Superior temporal gyrus (tissue), 1 donor: ENCODE data around the gene USP46.
A peak's percentile ranks its signal among the peaks of the same experiment; 100 is the strongest.

Experiments used
- DNase-seq: peaks from one replicate; pipeline ENCODE4 v3.0.0-alpha.2; 2016; ENCODE audit errors: extremely low spot score

USP46 gene

GRCh38 chr4:52659001-52659721, at the start of gene USP46:
Gene USP46 (minus strand): TSS chr4:52659301. CDS start chr4:52659150, 151 bp downstream.
- DNase-seq = peak; percentile 66

- DNase-seq = no peak
Observed at GRCh38 chr4:52704661-52705060, 45.6 kb upstream of the USP46 start.

GRCh38 chr4:52704133-52704532, 45.0 kb upstream of the USP46 start:
- DNase-seq = no peak

- no peak for DNase-seq
Observed at GRCh38 chr4:52701207-52701606, 42.1 kb upstream of the USP46 start.

- no peak for DNase-seq
Observed at GRCh38 chr4:52694936-52695335, 35.8 kb upstream of the USP46 start.

GRCh38 chr4:52693492-52693891, 34.4 kb upstream of the USP46 start:
- DNase-seq = no peak

GRCh38 chr4:52689096-52689495, 30.0 kb upstream of the USP46 start:
- DNase-seq = no peak

- no peak for DNase-seq
Observed at GRCh38 chr4:52687696-52688095, 28.6 kb upstream of the USP46 start.

GRCh38 chr4:52685316-52685715, 26.2 kb upstream of the USP46 start:
- no peak for DNase-seq

GRCh38 chr4:52684896-52685295, 25.8 kb upstream of the USP46 start:
- DNase-seq = no peak

- DNase-seq = no peak
Observed at GRCh38 chr4:52680381-52680780, 21.3 kb upstream of the USP46 start.

- DNase-seq = no peak
Observed at GRCh38 chr4:52676536-52676935, 17.4 kb upstream of the USP46 start.

- no peak for DNase-seq
Observed at GRCh38 chr4:52675111-52675510, 16.0 kb upstream of the USP46 start.

- DNase-seq = no peak
Observed at GRCh38 chr4:52670739-52671138, 11.6 kb upstream of the USP46 start.

- DNase-seq = no peak
Observed at GRCh38 chr4:52670121-52670520, 11.0 kb upstream of the USP46 start.

GRCh38 chr4:52665592-52665991, 6.5 kb upstream of the USP46 start:
- DNase-seq = no peak

- DNase-seq = no peak
Observed at GRCh38 chr4:52664479-52664878, 5.4 kb upstream of the USP46 start.

GRCh38 chr4:52661966-52662690, 3.0 kb upstream of the USP46 start:
- DNase-seq = no peak

GRCh38 chr4:52660643-52661042, 1.5 kb upstream of the USP46 start:
- DNase-seq = no peak

- DNase-seq = peak; percentile 59
Observed at GRCh38 chr4:52659722-52660261, 691 bp upstream of the USP46 start.

- no peak for DNase-seq
Observed at GRCh38 chr4:52658641-52659000, 480 bp downstream of the USP46 start.

GRCh38 chr4:52657618-52658501, 1.2 kb downstream of the USP46 start:
- peak; percentile 66 for DNase-seq
